Lung (tissue), 12 donors: ENCODE results near the gene STK31. TPM values are rescaled to one million over a fixed set of nuclear protein-coding genes. Genes with fewer than 3 reads are reported as not detected.

Experiments used
- ATAC-seq: fragments of 200-7000 bp; cut with Tn5 transposase; one replicate; pipeline ENCODE4 v1.9.1; 2020; ENCODE audit warnings: moderate number of reproducible peaks; ENCODE audit not compliant: insufficient read depth, low FRiP score
- DNase-seq, 3 donors: peaks; one replicate each; pipeline ENCODE4 v3.0.0-alpha.2; 2013 to 2017
- H3K27ac ChIP-seq, 2 donors: one replicate each; pipeline ENCODE4 v1.5.1; 2013; ENCODE audit warnings: mild to moderate bottlenecking in 2 of 2, moderate library complexity in 2 of 2, control low read depth in 1 of 2, inconsistent platforms in 1 of 2, low read depth in 1 of 2, low read length in 1 of 2
- H3K27me3 ChIP-seq, 3 donors: one replicate each; pipeline ENCODE4 v1.5.1; 2013; ENCODE audit warnings: low read length in 2 of 3; ENCODE audit not compliant: control insufficient read depth in 3 of 3, insufficient read depth in 3 of 3
- H3K36me3 ChIP-seq, 4 donors: one replicate each; pipeline ENCODE4 v1.5.1; 2013; ENCODE audit warnings: low read length in 4 of 4, mild to moderate bottlenecking in 1 of 4, moderate library complexity in 1 of 4; ENCODE audit not compliant: control insufficient read depth in 4 of 4, insufficient read depth in 4 of 4
- H3K4me1 ChIP-seq, 5 donors: one replicate each; pipeline ENCODE4 v1.5.1; 2013; ENCODE audit warnings: low read length in 5 of 5, mild to moderate bottlenecking in 2 of 5, moderate library complexity in 1 of 5; ENCODE audit not compliant: control insufficient read depth in 5 of 5, insufficient read depth in 5 of 5
- H3K4me3 ChIP-seq: one replicate; pipeline ENCODE4 v1.5.1; 2013; ENCODE audit warnings: mild to moderate bottlenecking, control low read depth, moderate library complexity
- H3K9ac ChIP-seq, 2 donors: one replicate each; pipeline ENCODE4 v1.5.1; 2013; ENCODE audit warnings: low read length in 2 of 2, control low read depth in 1 of 2; ENCODE audit not compliant: insufficient read depth in 1 of 2
- H3K9me3 ChIP-seq, 4 donors: one replicate each; pipeline ENCODE4 v1.5.1; 2013; ENCODE audit warnings: low read length in 3 of 4, mild to moderate bottlenecking in 1 of 4, moderate library complexity in 1 of 4; ENCODE audit not compliant: control insufficient read depth in 4 of 4, insufficient read depth in 3 of 4
- CTCF ChIP-seq: IDR thresholded peaks from 2 replicates; pipeline ENCODE4 v1.5.1; 2012; ENCODE audit warnings: mild to moderate bottlenecking; ENCODE audit errors: control extremely low read depth, extremely low read depth
- WGBS, 2 donors: extraction: QIAGEN DNeasy Blood & Tissue Kit; methylation state at CpG; one replicate each; pipeline ENCODE4 v1.1.7; 2013; 5-methylcytosine and 5-hydroxymethylcytosine counted together
- polyA plus RNA-seq, 2 donors: library from polyadenylated mRNA; stranded (reverse); fragments of 200-250 nt; gene quantifications; one replicate each; pipeline ENCODE4 v1.2.1, GENCODE V29; 2013
- total RNA-seq, 2 donors: library from RNA; depleted of rRNA in 1 of 2; stranded (reverse); fragments of >200 nt in 1 of 2; gene quantifications; one replicate each; pipeline ENCODE4 v1.2.1, GENCODE V29; 2014 to 2021
- donor health status: control.
- donor health status: control.
- donor health status: Bipolar disorder and iron deficiency.
- donor health status: healthy.
- donor health status: DM: yes; HTN: yes; CAD: no.

Gene STK31
- total and polyA plus RNA-seq, 4 donors: 0.53 to 1.3 (median 0.80) TPM

GRCh38 chr7:23662984-23663313, 47.1 kb upstream of the STK31 start:
- WGBS, 2 donors: 83 to 97% methylated on average over 2 of the region's 2 CpGs
- peaks cover 0 to 4% (median 0%) of the 10 kb centered on the region in 5 donors for H3K4me1 ChIP-seq
- no peak overlapping the region for H3K4me3 ChIP-seq
- DNase-seq (no peak), ATAC-seq (no peak)
- TF ChIP-seq CTCF: no peak
- no peak overlapping the region for H3K9ac ChIP-seq
- no peaks in the 10 kb centered on the region for H3K27me3 ChIP-seq
- H3K36me3 ChIP-seq: no peaks in the 10 kb centered on the region
- peaks cover 0 to 6% (median 0%) of the 10 kb centered on the region in 4 donors for H3K9me3 ChIP-seq
- no peak overlapping the region for H3K27ac ChIP-seq

GRCh38 chr7:23664122-23664521, 45.9 kb upstream of the STK31 start:
- Histone ChIP-seq H3K4me1 (peaks cover 0 to 4% (median 0%) of the 10 kb centered on the region in 5 donors), H3K36me3 (no peaks in the 10 kb centered on the region), H3K27ac (no peak overlapping the region), H3K4me3 (no peak overlapping the region), H3K9ac (no peak overlapping the region), H3K27me3 (no peaks in the 10 kb centered on the region), H3K9me3 (no peaks in the 10 kb centered on the region)
- ATAC-seq: no peak
- no peak for TF ChIP-seq CTCF
- no peak for DNase-seq

GRCh38 chr7:23672033-23672432, 38.0 kb upstream of the STK31 start:
- no peaks in the 10 kb centered on the region for H3K36me3 ChIP-seq
- ATAC-seq (no peak), DNase-seq (no peak)
- peaks cover 0 to 3% (median 0%) of the 10 kb centered on the region in 3 donors for H3K27me3 ChIP-seq
- no peak overlapping the region for H3K27ac ChIP-seq
- WGBS, 2 donors: 75 to 89% methylated on average over 3 of the region's 3 CpGs
- no peak overlapping the region for H3K9ac ChIP-seq
- H3K9me3 ChIP-seq: no peaks in the 10 kb centered on the region
- no peak for TF ChIP-seq CTCF
- no peak overlapping the region for H3K4me3 ChIP-seq
- no peaks in the 10 kb centered on the region for H3K4me1 ChIP-seq

- Histone ChIP-seq H3K9ac (peak within 1 kb of the TSS; percentile 70 to 82), H3K4me1 (peaks cover 0 to 6% (median 3%) of the 10 kb centered on the region in 5 donors), H3K9me3 (no peaks in the 10 kb centered on the region), H3K27ac (peak within 1 kb of the TSS; percentile 80 to 96), H3K36me3 (peaks cover 0 to 1% (median 0%) of the 10 kb centered on the region in 4 donors), H3K27me3 (no peaks in the 10 kb centered on the region), H3K4me3 (peak within 1 kb of the TSS; percentile 86)
- TF ChIP-seq CTCF: peak; percentile 29
- DNase-seq: peak; percentile 81 to 88 (median 87)
- 0 to 1% methylated on average over 53 of the region's 53 CpGs for WGBS, 2 donors
- peak; percentile 100 for ATAC-seq
These were observed 30.1 kb upstream of the STK31 start, which contains the start of gene FAM221A for GRCh38 chr7:23679898-23680413. FAM221A (plus strand) TSS chr7:23680199; CDS start chr7:23680219, 20 bp downstream.
